Heart right ventricle (tissue), 16 donors: ENCODE measurements around the gene AGRN. TPM values are rescaled to one million over a fixed set of nuclear protein-coding genes. Genes with fewer than 3 reads are reported as not detected.
"Not testable (repeated sequence)": the region's sequence is repeated elsewhere in the genome, so short reads cannot be mapped to it uniquely, and the experiment has no call there.

Experiments
- ATAC-seq, 8 donors: fragments of 200-7000 bp; cut with Tn5 transposase; one replicate each; pipeline ENCODE4 v1.9.1; 2020; ENCODE audit warnings: mild to moderate bottlenecking in 8 of 8, moderate library complexity in 8 of 8, moderate number of reproducible peaks in 1 of 8
- DNase-seq, 2 donors: peaks; one replicate each; pipeline ENCODE4 v3.0.0-alpha.2; 2020
- H3K27ac ChIP-seq, 10 donors: fragments of 200-600 bp; sonication (generic) in 2 of 10; one replicate each; pipeline versions ENCODE4 v1.5.0 to v1.8.0; 2020 to 2022; ENCODE audit warnings: mild to moderate bottlenecking in 3 of 10
- H3K27me3 ChIP-seq, 7 donors: fragments of 200-600 bp; one replicate each; pipeline ENCODE4 v1.8.0; 2021 to 2022; ENCODE audit warnings: mild to moderate bottlenecking in 2 of 7
- H3K36me3 ChIP-seq, 9 donors: fragments of 200-600 bp; sonication (generic) in 1 of 9; one replicate each; pipeline versions ENCODE4 v1.5.0 to v1.8.0; 2020 to 2022; ENCODE audit warnings: mild to moderate bottlenecking in 2 of 9
- H3K4me1 ChIP-seq, 9 donors: fragments of 200-600 bp; sonication (generic) in 1 of 9; one replicate each; pipeline versions ENCODE4 v1.5.0 to v1.8.0; 2020 to 2022; ENCODE audit warnings: mild to moderate bottlenecking in 4 of 9
- H3K4me3 ChIP-seq, 10 donors: fragments of 200-600 bp; sonication (generic) in 2 of 10; one replicate each; pipeline versions ENCODE4 v1.5.0 to v1.8.0; 2020 to 2022; ENCODE audit warnings: mild to moderate bottlenecking in 7 of 10, moderate library complexity in 2 of 10
- H3K9me3 ChIP-seq, 11 donors: fragments of 200-600 bp in 10 of 11; sonication (generic) in 2 of 11; one replicate each; pipeline versions ENCODE4 v1.5.0 to v1.8.0; 2013 to 2022; ENCODE audit warnings: mild to moderate bottlenecking in 2 of 11, control low read depth in 1 of 11, moderate library complexity in 1 of 11
- CTCF ChIP-seq, 9 donors: fragments of 200-600 bp; sonication (generic) in 2 of 9; IDR thresholded peaks; one replicate each; pipeline versions ENCODE4 v1.5.0 to v1.8.0; 2021 to 2022; ENCODE audit warnings: antibody characterized with exemption in 9 of 9, mild to moderate bottlenecking in 5 of 9, moderate library complexity in 1 of 9
- WGBS, 2 donors: extraction: QIAGEN DNeasy Blood & Tissue Kit; methylation state at CpG; one replicate each; pipeline ENCODE4 v1.1.7; 2013; ENCODE audit warnings: inconsistent platforms in 1 of 2; 5-methylcytosine and 5-hydroxymethylcytosine counted together
- intact Hi-C, 10 donors: fragments of 100-400 bp; cut with DNase I; formaldehyde crosslinking; loops; one replicate each; pipeline versions ENCODE4 v1.11.1 to v1.14.2; 2022
- polyA plus RNA-seq, 2 donors: library from polyadenylated mRNA; stranded (reverse); fragments of 200-250 nt; gene quantifications; one replicate each; pipeline ENCODE4 v1.2.3, GENCODE V29; 2013
- total RNA-seq, 10 donors: library from RNA; stranded (reverse); fragmentation: NEBNext Ultra II Directional in 3 of 10; extraction: Animal tissue kit (Norgen Biotek cat#: 25700) in 3 of 10; gene quantifications; one replicate each; pipeline versions ENCODE4 v1.2.1 to v1.2.4, GENCODE V29; 2021 to 2023
- donor health status: Arrhythmogenic right ventricular cardiomyopathy.
- donor health status: ischemic (EF 13 %, LVEDD 7.1; RV severe dilation, severe dysfunction).
- donor health status: healthy with polysubstance abuse.
- donor health status: DM: no; HTN: yes; CAD: no.
- donor health status: DM: no; HTN: no; CAD: no.
- donor health status: ischemic (EF 25% LVEDD 6.9; RV normal size, moderate dysfunction).
- donor health status: ischemic (EF 25% LVEDD 5.7; RV mildly dilated, moderate dysfunction).
- donor health status: healthy.
- donor health status: DM: yes; HTN: yes; CAD: no.
- donor health status: Ischemic cardiomyopathy.
- donor health status: ischemic (EF 35%, LVEDD 5.7; RV mildly dilated, moderate dysfunction).
- donor health status: nonischemic (EF 11% LVEDD 7.7; RV severe dilation, severe dysfunction).
- donor health status: DM: yes; HTN: yes; CAD: no.
- donor health status: PGD.
- donor health status: ischemic (EF 29% LVEDD 5.4; RV normal size, mild dysfunction).
- donor health status: nonischemic (EF 23%, LVEDD 6.1; RV moderate dilation, normal function).

AGRN gene
- total and polyA plus RNA-seq, 12 donors = 11.5 to 33.9 (median 18.3) TPM

- no peaks in the 10 kb centered on the region for H3K36me3 ChIP-seq
- no peaks in the 10 kb centered on the region for H3K9me3 ChIP-seq
- WGBS, 2 donors = 76 to 78% methylated on average over 20 of the region's 20 CpGs
- ATAC-seq (peak in 1 of 8 donors; percentile 8), DNase-seq (peak in 1 of 2 donors; percentile 33)
- H3K4me3 ChIP-seq = peak overlapping the region in 9 of 10 donors; percentile 48 to 80 (median 73)
- H3K4me1 ChIP-seq = peaks cover 5 to 32% (median 18%) of the 10 kb centered on the region in 9 donors
- H3K27ac ChIP-seq = peak overlapping the region in 9 of 10 donors; percentile 84 to 96 (median 90)
- intact Hi-C loops = loop anchor here in 2 of 10 donors (5.0 to 10.0 kb wide), 3 partner anchors 47 to 102 kb away; partner anchors contain the start of gene C1orf159 (in 1 of the 2)
- H3K27me3 ChIP-seq = peaks cover 0 to under 1% (median 0%) of the 10 kb centered on the region in 7 donors
- TF ChIP-seq CTCF (IDR thresholded peaks at IDR 0.05) = peak in 7 of 9 donors; percentile 25 to 48 (median 33)
Observed at GRCh38 chr1:1014799-1015681, 4.9 kb upstream of the AGRN start.

- not testable (repeated sequence) for ATAC-seq, H3K4me3 ChIP-seq, H3K27ac ChIP-seq, H3K36me3 ChIP-seq, DNase-seq, H3K9me3 ChIP-seq
- WGBS, 2 donors = 81 to 82% methylated on average over 17 of the region's 17 CpGs
- Histone ChIP-seq H3K4me1 (peaks cover 19 to 51% (median 32%) of the 10 kb centered on the region in 9 donors), H3K27me3 (peaks cover 0 to 26% (median 0%) of the 10 kb centered on the region in 7 donors)
- intact Hi-C loops = loop anchor here in 2 of 10 donors (5.0 to 10.0 kb wide), 3 partner anchors 45 to 100 kb away; partner anchors contain the start of gene C1orf159 (in 1 of the 2)
Observed at GRCh38 chr1:1017397-1018320, 2.3 kb upstream of the AGRN start.

- Histone ChIP-seq H3K4me1 (peaks cover 19 to 55% (median 32%) of the 10 kb centered on the region in 9 donors), H3K27me3 (peaks cover 0 to 33% (median 0%) of the 10 kb centered on the region in 7 donors)
- H3K27ac ChIP-seq, H3K9me3 ChIP-seq, H3K36me3 ChIP-seq, H3K4me3 ChIP-seq, ATAC-seq: not testable (repeated sequence)
- peak in 1 of 2 donors; percentile 14 for DNase-seq
- intact Hi-C loops = loop anchor here in 2 of 10 donors (5.0 to 10.0 kb wide), 3 partner anchors 44 to 99 kb away; partner anchors contain the start of gene C1orf159 (in 1 of the 2)
- 93 to 99% methylated on average over 18 to 26 of the region's 26 CpGs for WGBS, 2 donors
Observed at GRCh38 chr1:1018321-1018685, 1.6 kb upstream of the AGRN start.

GRCh38 chr1:1019122-1019999, 559 bp upstream of the AGRN start:
- DNase-seq = peak; percentile 78 to 88
- Histone ChIP-seq H3K27ac (peak overlapping the region; percentile 70 to 98 (median 96)), H3K9me3 (no peaks in the 10 kb centered on the region), H3K27me3 (peaks cover 0 to 39% (median 0%) of the 10 kb centered on the region in 7 donors), H3K4me1 (peaks cover 18 to 56% (median 29%) of the 10 kb centered on the region in 9 donors), H3K4me3 (peak overlapping the region in 9 of 10 donors; percentile 67 to 95 (median 78)), H3K36me3 (peaks cover 0 to 3% (median 0%) of the 10 kb centered on the region in 9 donors)
- 4% methylated on average over 48 to 56 of the region's 91 CpGs for WGBS, 2 donors
- ATAC-seq = peak; percentile 69 to 94 (median 86)
- intact Hi-C loops = loop anchor here in 2 of 10 donors (5.0 to 10.0 kb wide), 3 partner anchors 43 to 98 kb away; partner anchors contain the start of gene C1orf159 (in 1 of the 2)
- peak; percentile 46 to 72 (median 57) for TF ChIP-seq CTCF (IDR thresholded peaks at IDR 0.05)
